HG03342 (cell line): Measurements from ENCODE around the gene PANK3.
"Not testable (repeated sequence)": the region's sequence is repeated elsewhere in the genome, so short reads cannot be mapped to it uniquely, and the experiment has no call there.

ENCODE experiments used
- ATAC-seq: cut with Tn5 transposase; IDR thresholded peaks from one replicate; pipeline ENCODE4 v1.9.1; 2021; ENCODE audit warnings: mild to moderate bottlenecking, moderate library complexity; ENCODE audit not compliant: unreplicated experiment

PANK3 gene

DNA sequence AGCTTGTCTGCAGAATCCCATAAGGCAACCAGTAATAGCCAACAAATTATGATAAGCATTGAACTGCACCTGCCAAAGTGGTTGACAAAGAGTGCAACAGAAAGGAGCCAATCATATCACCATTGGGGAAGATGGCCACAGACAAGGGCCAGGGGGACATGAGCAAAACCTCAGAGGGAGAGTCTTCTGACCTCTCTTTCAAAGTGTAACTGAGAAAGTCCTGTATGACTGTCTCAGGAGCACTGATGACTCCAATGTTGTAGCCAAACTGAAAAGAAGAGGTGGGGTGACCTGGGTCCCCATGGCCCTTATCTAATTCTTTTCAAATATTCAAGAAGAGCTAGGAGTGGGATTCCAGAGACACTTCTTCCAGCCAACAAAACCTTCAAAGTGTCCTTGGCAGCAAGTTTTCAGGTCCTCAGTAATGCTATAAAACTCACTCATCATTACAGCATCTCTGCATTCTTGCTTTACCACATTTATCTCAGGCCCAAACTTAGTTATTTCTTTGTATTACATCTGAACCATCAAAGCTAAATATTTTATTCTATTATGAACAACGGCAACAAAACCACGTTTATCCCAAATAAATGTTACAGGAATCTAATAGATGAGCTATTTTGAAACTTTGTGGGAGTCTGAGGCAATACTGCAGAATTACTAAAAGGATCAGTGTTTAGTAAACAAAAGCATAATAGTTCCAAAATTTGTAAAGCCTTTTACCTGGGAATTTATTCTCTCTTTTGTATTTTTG, 25.6 kb downstream of the PANK3 start:
- no peak for ATAC-seq

DNA sequence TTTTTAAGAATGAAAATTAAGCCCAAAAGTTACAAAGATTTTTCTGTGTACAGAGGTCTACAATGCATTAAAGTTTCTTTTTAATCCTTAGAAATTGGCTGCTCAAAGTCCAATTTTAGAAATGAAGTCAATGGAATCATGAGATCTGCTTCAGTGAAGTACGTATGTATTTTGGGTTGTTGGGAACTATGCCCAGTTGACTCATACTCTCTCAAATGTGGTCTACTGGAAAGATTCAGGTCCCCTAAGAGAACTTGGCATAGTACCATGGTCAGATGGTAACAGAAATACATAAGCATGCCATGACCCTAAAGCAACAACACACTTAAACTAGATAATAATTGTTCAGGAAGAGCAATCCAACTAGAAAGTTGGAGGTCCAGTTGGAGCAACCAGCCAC, 27.0 kb downstream of the PANK3 start:
- ATAC-seq: no peak

DNA sequence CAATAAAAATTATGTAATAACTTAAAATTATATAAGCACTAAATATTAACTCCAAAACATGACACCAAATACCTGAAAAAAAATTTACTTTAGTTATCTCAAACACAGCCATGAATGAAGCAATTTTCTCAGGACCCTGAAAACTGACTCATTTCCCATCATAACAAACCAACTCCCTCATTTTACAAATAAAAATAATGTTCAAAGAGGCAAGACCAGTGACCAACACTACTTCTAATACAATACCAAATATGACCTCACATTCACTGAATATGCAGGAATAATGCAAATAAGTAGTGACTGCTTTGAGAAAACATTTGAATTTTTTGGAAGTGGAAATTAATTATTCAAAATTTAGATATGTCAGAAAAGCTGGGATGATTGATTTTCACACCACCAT, 28.5 kb downstream of the PANK3 start:
- no peak for ATAC-seq

- ATAC-seq: no peak
These were observed 29.6 kb downstream of the PANK3 start for GRCh38 chr5:168549554-168549953.

GRCh38 chr5:168537176-168537575, 42.0 kb downstream of the PANK3 start:
- no peak for ATAC-seq

DNA sequence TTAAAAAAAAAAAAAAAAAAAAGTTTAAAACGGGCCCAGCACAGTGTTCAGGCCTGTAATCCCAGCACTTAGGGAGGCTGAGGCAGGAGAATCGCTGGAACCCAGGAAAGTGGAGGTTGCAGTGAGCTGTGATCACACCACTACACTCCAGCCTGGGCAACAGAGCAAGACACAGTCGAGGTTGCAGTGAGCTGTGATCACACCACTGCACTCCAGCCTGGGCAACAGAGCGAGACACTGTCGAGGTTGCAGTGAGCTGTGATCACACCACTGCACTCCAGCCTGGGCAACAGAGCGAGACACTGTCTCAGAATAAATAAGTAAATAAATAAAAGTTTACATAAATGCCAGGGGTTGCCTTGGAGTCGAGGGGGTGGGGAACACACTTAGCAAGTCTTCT, 44.8 kb downstream of the PANK3 start:
- ATAC-seq: not testable (repeated sequence)

DNA sequence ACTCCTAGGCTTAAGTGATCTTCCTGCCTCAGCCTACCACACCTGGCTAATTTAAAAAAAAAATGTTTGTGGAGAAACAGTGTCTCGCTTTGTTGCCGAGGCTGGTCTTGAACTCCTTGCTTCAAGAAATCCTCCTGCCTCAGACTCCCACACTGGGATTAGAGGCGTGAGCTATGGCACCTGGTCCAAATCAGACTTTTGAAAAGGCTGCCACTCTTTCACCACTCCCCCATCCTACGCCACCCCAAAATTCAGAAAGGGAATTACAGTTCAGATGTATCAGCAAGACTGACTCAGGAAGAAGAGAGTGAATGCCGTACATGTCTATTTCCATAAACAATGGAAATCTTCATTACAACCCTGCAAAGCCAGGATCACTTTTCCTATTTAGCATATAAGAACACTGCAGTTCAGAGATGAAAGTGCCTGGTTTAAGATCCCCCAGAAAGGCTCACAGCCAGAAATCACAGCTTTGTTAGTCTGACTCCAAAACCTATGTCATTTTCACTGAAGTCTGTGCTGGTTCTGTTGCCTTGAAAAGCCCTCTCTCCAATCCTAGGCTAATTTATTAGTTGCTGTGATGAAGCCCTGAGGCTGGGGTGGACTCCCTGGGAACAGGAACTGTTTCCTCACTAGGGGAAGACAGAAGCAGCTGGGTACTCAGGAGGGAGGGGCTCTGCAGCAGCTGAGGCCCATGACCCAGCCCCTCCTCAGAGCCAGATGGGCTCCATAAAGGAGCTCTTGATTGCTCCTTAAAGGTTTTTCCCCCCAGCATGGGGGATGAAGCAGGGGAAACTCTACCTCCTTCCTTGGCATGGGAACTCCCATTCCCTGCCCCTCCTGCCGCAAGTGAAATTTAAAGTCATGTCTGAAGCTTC, 46.9 kb downstream of the PANK3 start:
- no peak for ATAC-seq

- no peak for ATAC-seq
These were observed 48.0 kb downstream of the PANK3 start for GRCh38 chr5:168531191-168531590.

- no peak for ATAC-seq
These were observed 48.5 kb downstream of the PANK3 start for GRCh38 chr5:168530621-168531150.

- ATAC-seq: no peak
These were observed 49.6 kb downstream of the PANK3 start for GRCh38 chr5:168529374-168530234.

GRCh38 chr5:168528521-168529373, 50.4 kb downstream of the PANK3 start, which contains the start of gene FBLL1:
Gene FBLL1, plus strand, starts transcription at chr5:168529305. Its CDS starts 200 bp downstream, at chr5:168529505.
- no peak for ATAC-seq

DNA sequence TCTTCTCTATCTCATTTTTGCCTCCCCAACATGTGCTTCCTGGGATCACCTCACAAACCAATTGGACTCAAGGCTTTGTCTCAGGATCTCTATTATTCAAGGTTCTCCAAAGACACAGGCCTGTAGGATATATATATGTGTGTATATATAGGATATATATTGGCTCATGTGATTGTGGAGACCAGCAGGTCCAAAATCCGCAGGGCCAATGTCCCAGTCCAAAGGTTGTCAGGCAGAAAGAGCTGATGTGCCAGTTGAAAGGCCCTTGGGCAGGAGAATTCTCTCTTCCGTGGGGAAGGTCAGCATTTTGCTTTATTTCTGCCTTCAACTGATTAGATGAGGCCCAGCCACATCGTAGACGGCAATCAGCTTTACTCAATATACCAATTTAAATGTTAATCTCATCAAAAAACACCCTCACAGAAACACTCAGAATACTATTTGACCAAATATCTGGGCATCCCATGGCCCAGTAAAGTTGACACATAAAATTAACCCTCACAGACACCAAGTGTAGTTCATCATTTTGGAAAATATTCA, 51.3 kb downstream of the PANK3 start:
- no peak for ATAC-seq

GRCh38 chr5:168525856-168526255, 53.3 kb downstream of the PANK3 start:
- ATAC-seq: no peak

- ATAC-seq: no peak
These were observed 65.2 kb downstream of the PANK3 start for GRCh38 chr5:168513861-168514428.

DNA sequence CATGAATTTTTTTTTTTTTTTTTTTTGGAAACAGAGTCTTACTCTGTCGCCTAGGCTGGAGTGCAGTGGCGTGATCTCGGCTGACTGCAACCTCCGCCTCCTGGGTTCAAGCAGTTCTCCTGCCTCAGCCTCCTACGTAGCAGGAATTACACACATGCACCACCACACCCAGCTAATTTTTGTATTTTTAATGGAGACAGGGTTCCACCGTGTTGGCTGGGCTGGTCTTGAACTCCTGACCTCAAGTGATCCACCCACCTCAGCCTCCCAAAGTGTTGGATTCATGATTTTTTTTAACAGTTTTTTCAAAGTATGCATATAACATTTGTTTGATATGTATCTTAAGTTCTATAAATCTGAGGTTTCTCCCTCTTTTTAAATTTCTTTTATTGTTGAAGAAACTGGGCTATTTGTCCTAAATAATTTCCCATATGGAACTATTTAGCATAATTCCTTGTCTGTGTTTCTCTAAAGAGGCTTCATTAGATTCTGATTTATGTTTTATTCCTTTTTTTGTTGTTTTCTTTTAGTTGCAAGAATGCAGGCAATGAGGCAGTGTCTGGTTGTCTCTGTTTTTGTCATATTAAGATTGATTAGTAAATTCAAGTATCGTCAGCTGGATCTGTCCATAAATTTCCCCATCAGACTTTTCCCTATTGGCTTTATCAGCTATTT, 76.5 kb downstream of the PANK3 start:
- no peak for ATAC-seq
